GM10248 (cell line): Measurements from ENCODE around the gene ALX4.

Experiments used
- CTCF ChIA-PET: fragments of 300-600 bp; sonication (Branson Sonifier 250); formaldehyde crosslinking; extraction: SDS; loops from one replicate; lab custom pipeline; 2021; ENCODE audit warnings: antibody characterized with exemption; lab: Yijun Ruan, JAX
- POLR2A ChIA-PET: fragments of 350-650 bp; sonication (Branson Sonifier 250); formaldehyde crosslinking; extraction: SDS; loops from one replicate; lab custom pipeline; 2020; ENCODE audit warnings: antibody characterized with exemption; lab: Yijun Ruan, JAX
- DNase-seq: peaks from one replicate; pipeline ENCODE4 v3.0.0; 2012; ENCODE audit errors: extremely low spot score
- TF ChIP-seq, protein P1 (sequence below): IDR thresholded peaks from 2 replicates; pipeline ENCODE4 v1.5.1; 2012; ENCODE audit warnings: mild to moderate bottlenecking, low read depth; ENCODE audit errors: extremely low read depth, missing control alignments, control extremely low read depth

ALX4 gene

DNA sequence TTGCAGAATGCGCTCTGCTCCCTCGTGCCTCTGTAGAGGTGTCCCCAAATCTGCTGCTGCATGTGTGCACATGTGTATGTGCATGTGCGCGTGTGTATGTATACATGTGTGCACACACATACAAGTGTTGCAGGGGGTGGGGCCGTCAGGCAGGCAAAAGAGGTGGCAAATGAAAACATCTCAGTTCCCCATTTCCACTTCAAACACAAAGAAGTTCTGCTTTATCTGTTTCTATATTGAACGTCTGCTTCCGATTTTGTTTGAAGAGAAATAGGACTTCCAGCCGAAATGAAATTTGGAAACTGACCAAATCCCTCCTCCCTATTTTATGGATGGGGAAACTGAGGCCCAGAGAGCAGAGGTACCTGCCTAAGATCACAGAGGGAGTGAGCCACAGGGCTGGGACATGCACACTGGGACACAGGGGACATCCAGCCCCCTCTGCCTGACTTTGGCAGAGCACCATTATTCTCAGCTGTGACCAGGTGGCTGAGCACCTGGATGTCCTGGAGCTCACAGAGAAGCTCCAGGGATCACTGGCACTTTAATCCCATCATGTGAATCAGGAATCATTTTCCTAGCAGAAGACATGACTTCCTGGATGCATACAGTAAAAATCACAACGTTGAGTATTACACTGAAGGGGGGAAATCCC is 41.2 kb upstream of the ALX4 start:
- ChIA-PET POLR2A (no interaction called here), CTCF (interaction anchor here (1.8 kb wide), 1 partner anchor 10 kb away, joined by 4 read pairs; no protein-coding TSS in a partner anchor)
- TF ChIP-seq, protein P1, sequence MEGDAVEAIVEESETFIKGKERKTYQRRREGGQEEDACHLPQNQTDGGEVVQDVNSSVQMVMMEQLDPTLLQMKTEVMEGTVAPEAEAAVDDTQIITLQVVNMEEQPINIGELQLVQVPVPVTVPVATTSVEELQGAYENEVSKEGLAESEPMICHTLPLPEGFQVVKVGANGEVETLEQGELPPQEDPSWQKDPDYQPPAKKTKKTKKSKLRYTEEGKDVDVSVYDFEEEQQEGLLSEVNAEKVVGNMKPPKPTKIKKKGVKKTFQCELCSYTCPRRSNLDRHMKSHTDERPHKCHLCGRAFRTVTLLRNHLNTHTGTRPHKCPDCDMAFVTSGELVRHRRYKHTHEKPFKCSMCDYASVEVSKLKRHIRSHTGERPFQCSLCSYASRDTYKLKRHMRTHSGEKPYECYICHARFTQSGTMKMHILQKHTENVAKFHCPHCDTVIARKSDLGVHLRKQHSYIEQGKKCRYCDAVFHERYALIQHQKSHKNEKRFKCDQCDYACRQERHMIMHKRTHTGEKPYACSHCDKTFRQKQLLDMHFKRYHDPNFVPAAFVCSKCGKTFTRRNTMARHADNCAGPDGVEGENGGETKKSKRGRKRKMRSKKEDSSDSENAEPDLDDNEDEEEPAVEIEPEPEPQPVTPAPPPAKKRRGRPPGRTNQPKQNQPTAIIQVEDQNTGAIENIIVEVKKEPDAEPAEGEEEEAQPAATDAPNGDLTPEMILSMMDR = no peak
- peak; percentile 61 for DNase-seq

DNA sequence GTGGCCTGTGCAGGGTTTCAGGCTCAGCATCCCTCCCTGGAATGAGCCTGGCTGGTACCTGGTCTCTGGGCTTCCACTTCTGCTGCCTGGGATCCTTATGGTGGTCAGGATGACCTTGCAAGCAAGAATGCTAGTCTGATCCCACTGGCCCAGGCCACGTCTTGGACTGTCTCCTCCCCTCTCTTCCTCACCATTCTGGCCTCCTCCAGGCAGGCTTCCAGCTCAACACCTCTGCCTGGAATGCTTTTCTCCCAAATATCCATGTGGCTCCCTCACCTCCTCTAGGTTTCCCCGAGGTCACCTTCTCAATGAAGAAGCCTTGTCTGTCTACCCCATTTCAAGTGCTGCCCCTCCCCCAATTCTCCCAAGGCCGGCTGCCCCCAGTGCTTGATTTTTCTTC is 39.4 kb upstream of the ALX4 start:
- TF ChIP-seq, protein P1 = no peak
- ChIA-PET POLR2A (no interaction called here), CTCF (no interaction called here)
- no peak for DNase-seq

DNA sequence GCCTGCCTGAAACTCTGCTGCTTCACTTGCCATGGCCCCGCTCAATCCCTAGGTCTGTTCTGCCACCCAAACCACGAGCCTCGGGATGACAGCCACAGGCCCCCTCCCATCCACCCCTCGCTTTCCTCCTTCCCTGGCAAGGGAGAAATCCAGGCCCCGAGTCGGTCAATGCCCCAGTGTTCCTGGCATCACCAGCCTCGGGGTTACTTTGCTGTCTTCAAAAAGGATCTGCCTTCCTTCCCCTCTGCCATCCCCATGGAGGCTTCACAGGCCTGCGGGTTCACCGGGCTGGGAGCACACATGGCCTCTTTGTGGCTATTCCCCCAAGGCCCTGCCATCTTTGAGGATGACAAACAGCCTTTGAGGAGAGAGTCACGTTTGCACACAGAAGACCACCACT is 38.8 kb upstream of the ALX4 start:
- TF ChIP-seq, protein P1 = no peak
- ChIA-PET POLR2A (no interaction called here), CTCF (no interaction called here)
- no peak for DNase-seq

DNA sequence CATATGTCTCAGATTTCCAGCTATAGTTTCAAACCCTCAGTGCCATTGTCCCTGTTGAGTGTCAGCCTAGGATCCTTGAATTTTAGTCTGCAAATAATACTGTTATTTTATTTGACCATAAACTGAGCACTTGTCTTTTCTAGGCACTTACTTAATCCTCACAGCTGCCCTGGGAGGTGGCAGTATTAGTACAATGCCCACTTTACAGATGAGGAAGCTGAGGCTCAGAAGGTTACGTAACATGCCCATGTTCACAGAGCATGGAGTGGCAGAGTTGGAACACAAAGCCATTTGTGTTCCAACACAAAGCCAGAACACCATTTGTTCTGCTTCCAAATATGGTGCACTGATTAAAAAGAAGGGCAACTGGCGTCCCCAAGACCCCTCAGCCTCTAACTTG is 38.2 kb upstream of the ALX4 start:
- DNase-seq = no peak
- TF ChIP-seq, protein P1 = no peak
- ChIA-PET POLR2A (no interaction called here), CTCF (interaction anchor here (1.2 kb wide), 1 partner anchor 204 kb away, joined by 3 read pairs; no protein-coding TSS in a partner anchor)

DNA sequence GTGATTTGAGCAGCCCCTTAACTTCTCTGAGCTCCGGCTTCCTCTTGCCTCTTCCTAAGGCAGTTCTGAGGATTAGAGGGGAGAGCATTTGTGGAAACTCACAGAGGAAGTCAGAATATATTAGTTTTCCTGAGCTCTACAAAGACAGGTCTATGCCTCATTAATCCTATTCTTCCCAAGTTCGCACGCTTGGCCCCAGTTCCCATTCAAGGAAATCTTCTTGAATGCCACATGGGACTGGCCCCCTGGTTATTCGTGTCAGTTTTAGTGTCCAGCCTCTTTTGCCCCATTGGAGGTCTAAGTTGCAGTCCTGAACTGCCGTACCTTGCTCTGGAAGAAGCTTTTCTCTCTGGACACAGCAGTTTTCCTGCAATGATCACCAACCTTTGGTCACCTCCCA is 37.6 kb upstream of the ALX4 start:
- POLR2A ChIA-PET = no interaction called here

DNA sequence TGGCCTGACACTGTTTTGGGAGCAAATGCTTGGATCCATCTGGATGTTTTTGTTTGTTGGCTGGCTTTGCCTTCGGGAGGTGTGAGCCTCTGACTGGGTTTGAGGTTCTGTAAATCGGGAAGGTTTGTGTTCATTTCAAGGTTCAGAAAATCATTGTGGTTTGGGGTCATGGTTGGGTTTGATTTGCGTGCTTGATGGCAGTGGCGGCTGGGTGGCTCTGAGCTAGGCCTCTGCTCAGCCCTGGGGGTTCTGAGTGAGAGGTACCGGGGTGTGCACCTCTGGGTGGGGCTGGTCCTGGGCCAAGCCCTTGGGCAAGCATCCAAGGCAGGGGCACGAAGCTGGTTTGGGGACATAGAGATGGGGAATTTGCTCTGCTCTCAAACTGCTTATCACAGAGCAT is 37.0 kb upstream of the ALX4 start:
- no peak for DNase-seq
- POLR2A ChIA-PET = no interaction called here
- CTCF ChIA-PET = interaction anchor here (1.2 kb wide), 1 partner anchor 203 kb away, joined by 3 read pairs; no protein-coding TSS in a partner anchor
- TF ChIP-seq, protein P1 = no peak

More for the DNA sequence above, 37.6 kb upstream of the ALX4 start:
- no peak for DNase-seq
- TF ChIP-seq, protein P1 = no peak
- CTCF ChIA-PET = interaction anchor here (1.2 kb wide), 1 partner anchor 204 kb away, joined by 3 read pairs; no protein-coding TSS in a partner anchor

DNA sequence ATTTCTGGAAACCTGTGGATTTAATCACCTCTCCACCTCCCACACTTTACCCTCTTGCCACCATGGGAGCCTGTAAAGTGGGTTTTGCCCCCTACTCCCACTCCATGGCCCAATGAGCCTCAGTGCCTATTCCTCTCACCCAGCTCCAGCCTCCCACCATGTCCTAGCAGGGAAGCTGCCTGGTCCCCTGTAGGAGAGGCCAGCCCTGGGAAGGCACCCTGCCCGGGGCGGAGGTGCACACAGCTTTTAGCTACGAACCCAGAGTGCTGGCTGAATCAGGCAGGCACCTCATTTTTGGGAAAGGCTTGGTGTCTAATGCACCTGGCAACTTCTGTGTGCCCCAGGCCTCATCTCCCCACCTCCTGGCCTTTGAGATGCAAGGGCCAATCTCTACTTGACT is 35.8 kb upstream of the ALX4 start:
- ChIA-PET CTCF (no interaction called here), POLR2A (no interaction called here)
- DNase-seq = no peak
- TF ChIP-seq, protein P1 = no peak
